ENCODE results near the gene ARMH1. TPM values are rescaled to one million over a fixed set of nuclear protein-coding genes. Genes with fewer than 3 reads are reported as not detected.

ARMH1 gene
- total RNA-seq, 1 experiment from 2014 or later, result 0.65 TPM

DNA sequence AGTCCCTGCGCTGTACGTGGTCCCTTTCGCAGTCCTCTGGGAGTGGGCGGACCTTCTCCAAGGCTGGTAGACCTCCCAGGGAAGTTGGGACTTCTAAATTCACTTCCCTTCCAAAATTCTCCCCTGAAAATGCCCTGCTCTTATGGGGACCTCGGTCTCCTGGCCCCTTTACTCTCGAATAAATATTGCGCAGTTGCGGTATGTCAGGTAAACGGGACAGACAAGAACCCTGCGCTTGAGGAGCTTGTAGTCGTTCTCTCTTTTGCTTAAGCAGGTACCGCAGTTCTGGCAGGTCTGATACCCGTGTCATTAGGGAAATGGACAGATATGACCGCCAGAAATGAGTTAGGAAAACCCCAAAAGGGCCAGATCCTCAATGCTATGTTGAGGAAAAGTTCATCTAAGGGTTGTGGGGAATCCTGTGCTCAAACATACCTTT is 65.7 kb downstream of the ARMH1 start:
- H3K36me3 Mint-ChIP-seq (ENCODE audit: insufficient read depth, unreplicated experiment), result peaks cover 27% of the 10 kb centered on the region
- TSS peak; percentile 87 for BruUV-seq (replicated peaks)
- ChIA-PET POLR2A (interaction anchor here (0.7 to 9.2 kb wide), 6 partner anchors 9 to 270 kb away, joined by 3 to 53 read pairs (median 6); partner anchors contain the start of genes PLK3, RNU5D-1 and RPS8), CTCF (interaction anchor here (0.7 to 1.5 kb wide), 2 partner anchors 9 to 560 kb away, joined by 6 to 7 read pairs; partner anchors contain the start of gene RNU5D-1)
- H3K27me3 Mint-ChIP-seq (ENCODE audit: insufficient read depth, unreplicated experiment), result no peaks in the 10 kb centered on the region
- peak overlapping the region; percentile 90 for H3K4me3 Mint-ChIP-seq (ENCODE audit: unreplicated experiment)
- H3K9me3 Mint-ChIP-seq (ENCODE audit: unreplicated experiment), result no peaks in the 10 kb centered on the region
- no peak overlapping the region for H3K27ac Mint-ChIP-seq (ENCODE audit: low read depth, unreplicated experiment)
- intact Hi-C loops (cut with micrococcal nuclease), result no loop called here
- no peak for DNase-seq (ENCODE audit: unreplicated experiment)
- peaks cover 6% of the 10 kb centered on the region for H3K4me1 Mint-ChIP-seq (ENCODE audit: insufficient read depth, unreplicated experiment)
- TF ChIP-seq, protein P1, sequence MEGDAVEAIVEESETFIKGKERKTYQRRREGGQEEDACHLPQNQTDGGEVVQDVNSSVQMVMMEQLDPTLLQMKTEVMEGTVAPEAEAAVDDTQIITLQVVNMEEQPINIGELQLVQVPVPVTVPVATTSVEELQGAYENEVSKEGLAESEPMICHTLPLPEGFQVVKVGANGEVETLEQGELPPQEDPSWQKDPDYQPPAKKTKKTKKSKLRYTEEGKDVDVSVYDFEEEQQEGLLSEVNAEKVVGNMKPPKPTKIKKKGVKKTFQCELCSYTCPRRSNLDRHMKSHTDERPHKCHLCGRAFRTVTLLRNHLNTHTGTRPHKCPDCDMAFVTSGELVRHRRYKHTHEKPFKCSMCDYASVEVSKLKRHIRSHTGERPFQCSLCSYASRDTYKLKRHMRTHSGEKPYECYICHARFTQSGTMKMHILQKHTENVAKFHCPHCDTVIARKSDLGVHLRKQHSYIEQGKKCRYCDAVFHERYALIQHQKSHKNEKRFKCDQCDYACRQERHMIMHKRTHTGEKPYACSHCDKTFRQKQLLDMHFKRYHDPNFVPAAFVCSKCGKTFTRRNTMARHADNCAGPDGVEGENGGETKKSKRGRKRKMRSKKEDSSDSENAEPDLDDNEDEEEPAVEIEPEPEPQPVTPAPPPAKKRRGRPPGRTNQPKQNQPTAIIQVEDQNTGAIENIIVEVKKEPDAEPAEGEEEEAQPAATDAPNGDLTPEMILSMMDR (IDR thresholded peaks at IDR 0.05; ENCODE audit: unreplicated experiment), result no peak

DNA sequence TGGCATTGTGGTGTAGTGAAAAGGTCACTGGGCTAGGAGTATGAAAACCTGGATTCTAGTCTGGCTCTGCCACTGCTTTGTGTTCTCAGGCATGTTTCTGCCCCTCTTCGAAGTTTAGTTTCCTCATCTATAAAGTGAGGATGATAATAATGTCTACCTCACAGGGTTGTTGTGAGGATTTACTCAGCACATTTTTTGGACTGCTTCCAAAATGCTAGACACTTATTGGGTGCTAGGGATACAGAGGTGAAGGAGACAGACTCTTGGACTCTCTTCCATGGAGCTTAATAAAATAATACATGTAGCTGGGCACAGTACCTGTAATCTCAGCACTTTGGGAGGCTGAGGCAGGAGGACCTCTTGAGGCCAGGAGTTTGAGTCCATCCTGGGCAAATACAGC is 68.7 kb downstream of the ARMH1 start:
- Mint-ChIP-seq H3K4me1 (ENCODE audit: insufficient read depth, unreplicated experiment) (peaks cover 6% of the 10 kb centered on the region), H3K4me3 (ENCODE audit: unreplicated experiment) (no peak overlapping the region), H3K9me3 (ENCODE audit: unreplicated experiment) (no peaks in the 10 kb centered on the region), H3K27ac (ENCODE audit: low read depth, unreplicated experiment) (no peak overlapping the region), H3K36me3 (ENCODE audit: insufficient read depth, unreplicated experiment) (peaks cover 47% of the 10 kb centered on the region), H3K27me3 (ENCODE audit: insufficient read depth, unreplicated experiment) (no peaks in the 10 kb centered on the region)
- no peak for DNase-seq (ENCODE audit: unreplicated experiment)
- BruUV-seq (replicated peaks), result no TSS peak
- TF ChIP-seq, protein P1 (IDR thresholded peaks at IDR 0.05; ENCODE audit: unreplicated experiment), result no peak
- ChIA-PET POLR2A (interaction anchor here (0.6 to 9.2 kb wide), 4 partner anchors 12 to 1610 kb away, joined by 3 to 53 read pairs (median 10); partner anchors contain the start of genes RNU5D-1 and RPS8), CTCF (interaction anchor here (0.9 to 3.8 kb wide), 4 partner anchors 10 to 557 kb away, joined by 3 to 18 read pairs (median 4); partner anchors contain the start of gene RNU5D-1)
- intact Hi-C loops (cut with micrococcal nuclease), result no loop called here

DNA sequence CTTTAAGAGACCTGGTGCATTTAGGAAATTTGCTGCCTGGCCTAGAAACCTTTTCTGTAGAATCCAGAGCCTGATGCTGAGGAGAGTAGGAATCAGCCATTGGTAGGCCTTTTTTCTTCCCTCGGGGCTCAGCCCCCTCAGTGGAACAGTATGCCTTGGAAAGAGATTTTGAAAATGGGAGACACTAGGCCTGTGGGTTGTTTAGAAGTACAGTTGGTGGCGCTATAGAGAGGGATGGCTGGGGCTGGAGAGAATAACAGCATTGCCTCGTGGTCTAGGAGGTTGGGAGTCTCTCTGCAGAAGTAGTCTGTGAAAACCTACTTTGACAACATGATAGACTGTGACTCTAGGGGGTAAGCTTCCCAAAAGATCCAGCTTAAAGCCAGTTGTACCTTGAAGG is 73.4 kb downstream of the ARMH1 start:
- no peak overlapping the region for H3K27ac Mint-ChIP-seq (ENCODE audit: low read depth, unreplicated experiment)
- H3K27me3 Mint-ChIP-seq (ENCODE audit: insufficient read depth, unreplicated experiment), result no peaks in the 10 kb centered on the region
- no peak for DNase-seq (ENCODE audit: unreplicated experiment)
- intact Hi-C loops (cut with micrococcal nuclease), result no loop called here
- CTCF ChIA-PET, result interaction anchor here (0.6 to 1.7 kb wide), 5 partner anchors 14 to 700 kb away, joined by 3 to 12 read pairs (median 3); partner anchors contain the start of gene RNU5D-1
- H3K36me3 Mint-ChIP-seq (ENCODE audit: insufficient read depth, unreplicated experiment), result peaks cover 65% of the 10 kb centered on the region
- peaks cover 1% of the 10 kb centered on the region for H3K4me1 Mint-ChIP-seq (ENCODE audit: insufficient read depth, unreplicated experiment)
- H3K9me3 Mint-ChIP-seq (ENCODE audit: unreplicated experiment), result no peaks in the 10 kb centered on the region
- no TSS peak for BruUV-seq (replicated peaks)
- no peak overlapping the region for H3K4me3 Mint-ChIP-seq (ENCODE audit: unreplicated experiment)
- POLR2A ChIA-PET, result interaction anchor here (0.7 to 2.1 kb wide), 3 partner anchors 17 to 28 kb away, joined by 4 to 9 read pairs (median 4); partner anchors contain the start of genes RNU5D-1 and RPS8
- TF ChIP-seq, protein P1 (IDR thresholded peaks at IDR 0.05; ENCODE audit: unreplicated experiment), result no peak

DNA sequence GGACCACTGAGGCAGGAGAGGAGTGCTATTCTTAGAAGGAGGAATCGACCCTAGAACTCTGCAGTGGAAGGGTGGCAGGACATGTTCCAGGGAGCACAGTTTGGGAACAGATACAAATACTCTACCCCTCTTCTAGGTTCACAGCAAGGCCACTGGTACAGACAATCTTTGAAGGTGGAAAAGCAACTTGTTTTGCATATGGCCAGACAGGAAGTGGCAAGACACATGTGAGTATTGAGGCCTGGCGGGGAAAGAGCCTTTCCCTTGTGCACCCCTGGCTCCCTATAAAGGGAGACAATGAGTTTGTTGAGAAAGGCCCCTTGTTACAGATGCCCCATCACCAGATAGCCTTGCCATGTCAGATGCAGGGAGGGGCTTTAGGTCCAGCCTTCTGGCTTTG is 82.9 kb downstream of the ARMH1 start:
- no TSS peak for BruUV-seq (replicated peaks)
- no peaks in the 10 kb centered on the region for H3K27me3 Mint-ChIP-seq (ENCODE audit: insufficient read depth, unreplicated experiment)
- POLR2A ChIA-PET, result interaction anchor here (0.6 kb wide), 2 partner anchors 25 to 26 kb away, joined by 3 to 5 read pairs; partner anchors contain the start of gene RNU5D-1

More for the DNA sequence above, 82.9 kb downstream of the ARMH1 start:
- Mint-ChIP-seq H3K9me3 (ENCODE audit: unreplicated experiment) (no peaks in the 10 kb centered on the region), H3K4me3 (ENCODE audit: unreplicated experiment) (no peak overlapping the region), H3K4me1 (ENCODE audit: insufficient read depth, unreplicated experiment) (no peaks in the 10 kb centered on the region), H3K36me3 (ENCODE audit: insufficient read depth, unreplicated experiment) (peaks cover 46% of the 10 kb centered on the region), H3K27ac (ENCODE audit: low read depth, unreplicated experiment) (no peak overlapping the region)
- intact Hi-C loops (cut with micrococcal nuclease), result no loop called here
- TF ChIP-seq, protein P1 (IDR thresholded peaks at IDR 0.05; ENCODE audit: unreplicated experiment), result no peak
- DNase-seq (ENCODE audit: unreplicated experiment), result no peak
- CTCF ChIA-PET, result no interaction called here

Data from MCF 10A (cell line).